HG02885 (cell line): Measurements from ENCODE around the gene TUT1.
"Not testable (repeated sequence)": the region's sequence is repeated elsewhere in the genome, so short reads cannot be mapped to it uniquely, and the experiment has no call there.

Source experiments
- ATAC-seq: cut with Tn5 transposase; IDR thresholded peaks from one replicate; pipeline ENCODE4 v1.9.1; 2021; ENCODE audit warnings: mild to moderate bottlenecking; ENCODE audit not compliant: unreplicated experiment, poor library complexity

TUT1 gene, protein sequence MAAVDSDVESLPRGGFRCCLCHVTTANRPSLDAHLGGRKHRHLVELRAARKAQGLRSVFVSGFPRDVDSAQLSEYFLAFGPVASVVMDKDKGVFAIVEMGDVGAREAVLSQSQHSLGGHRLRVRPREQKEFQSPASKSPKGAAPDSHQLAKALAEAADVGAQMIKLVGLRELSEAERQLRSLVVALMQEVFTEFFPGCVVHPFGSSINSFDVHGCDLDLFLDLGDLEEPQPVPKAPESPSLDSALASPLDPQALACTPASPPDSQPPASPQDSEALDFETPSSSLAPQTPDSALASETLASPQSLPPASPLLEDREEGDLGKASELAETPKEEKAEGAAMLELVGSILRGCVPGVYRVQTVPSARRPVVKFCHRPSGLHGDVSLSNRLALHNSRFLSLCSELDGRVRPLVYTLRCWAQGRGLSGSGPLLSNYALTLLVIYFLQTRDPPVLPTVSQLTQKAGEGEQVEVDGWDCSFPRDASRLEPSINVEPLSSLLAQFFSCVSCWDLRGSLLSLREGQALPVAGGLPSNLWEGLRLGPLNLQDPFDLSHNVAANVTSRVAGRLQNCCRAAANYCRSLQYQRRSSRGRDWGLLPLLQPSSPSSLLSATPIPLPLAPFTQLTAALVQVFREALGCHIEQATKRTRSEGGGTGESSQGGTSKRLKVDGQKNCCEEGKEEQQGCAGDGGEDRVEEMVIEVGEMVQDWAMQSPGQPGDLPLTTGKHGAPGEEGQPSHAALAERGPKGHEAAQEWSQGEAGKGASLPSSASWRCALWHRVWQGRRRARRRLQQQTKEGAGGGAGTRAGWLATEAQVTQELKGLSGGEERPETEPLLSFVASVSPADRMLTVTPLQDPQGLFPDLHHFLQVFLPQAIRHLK

DNA sequence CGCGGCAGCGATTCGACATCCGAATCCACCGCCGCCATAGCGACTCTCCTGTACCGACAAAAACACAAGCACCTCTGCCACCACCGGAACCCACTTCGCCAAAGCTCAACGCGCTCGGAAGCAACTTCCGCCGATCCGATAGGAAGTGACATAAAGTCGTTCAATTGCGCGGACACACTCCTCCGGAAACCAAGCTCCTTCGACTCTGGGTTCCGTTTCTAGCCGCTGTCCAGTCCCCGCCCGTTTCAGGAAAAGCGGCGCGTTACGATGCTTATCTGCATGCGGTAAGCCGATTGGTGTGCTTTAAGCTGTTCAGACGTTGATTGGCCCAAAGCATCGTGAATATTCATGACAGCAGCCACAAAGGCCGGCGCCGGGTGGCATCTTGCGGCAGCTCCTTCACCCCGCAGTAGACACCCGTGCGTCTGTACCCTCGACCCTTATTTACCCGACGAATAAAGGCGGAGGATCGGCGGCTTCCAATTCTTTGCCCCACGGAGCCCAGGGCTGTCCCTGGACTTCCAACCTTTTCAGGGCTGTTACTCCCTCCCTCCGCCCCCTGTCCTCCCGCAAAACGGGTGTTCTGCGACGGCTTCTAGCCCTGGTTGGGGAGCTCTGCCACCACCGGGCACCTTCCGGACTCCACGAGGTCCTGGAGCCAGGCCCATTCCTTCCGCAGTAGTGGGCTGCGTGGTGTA, at the start of gene TUT1:
Gene TUT1, minus strand, starts transcription at position 76 of the 698 bp plus-strand sequence. Its CDS starts 38 bp downstream, at position 38.
- peak; percentile 93 for ATAC-seq

DNA sequence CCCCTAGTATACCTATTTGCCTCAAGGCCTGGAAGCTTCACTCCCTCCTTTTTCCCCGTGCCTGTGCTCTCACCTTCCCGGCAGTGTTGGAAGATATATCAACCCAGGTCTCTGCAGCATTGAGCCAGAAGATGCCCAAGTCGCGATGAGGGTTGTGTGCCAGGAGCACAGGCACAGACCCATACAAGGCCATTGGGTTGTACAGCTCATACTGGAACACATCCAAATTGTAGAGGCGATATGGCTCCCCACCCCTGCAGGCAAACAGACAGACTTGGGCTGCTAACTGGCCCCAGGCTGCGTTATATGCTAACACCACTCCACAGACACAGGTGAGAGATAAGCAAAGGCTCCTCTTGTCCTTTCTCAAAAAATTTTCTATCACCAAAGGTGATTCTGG, 41.2 kb upstream of the TUT1 start:
- no peak for ATAC-seq

DNA sequence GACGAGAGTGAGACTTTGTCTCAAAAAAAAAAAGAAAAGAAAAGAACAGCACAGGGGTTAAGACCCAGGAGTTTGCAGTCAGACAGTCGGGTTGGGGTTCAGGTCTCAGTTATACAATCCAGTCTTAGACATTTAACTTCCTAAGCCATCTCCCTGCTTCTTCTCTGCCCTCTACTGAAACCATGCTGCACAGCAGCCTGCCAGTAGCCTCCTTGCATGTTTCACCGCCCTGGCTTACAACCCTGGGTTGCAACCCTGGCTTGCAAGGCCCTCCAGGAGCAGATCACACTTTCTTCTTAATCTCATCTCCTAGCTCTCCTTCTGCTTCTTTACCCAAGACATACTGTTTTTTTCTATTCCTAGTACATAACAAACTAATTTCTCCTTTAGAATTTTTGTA, 36.4 kb upstream of the TUT1 start:
- no peak for ATAC-seq

DNA sequence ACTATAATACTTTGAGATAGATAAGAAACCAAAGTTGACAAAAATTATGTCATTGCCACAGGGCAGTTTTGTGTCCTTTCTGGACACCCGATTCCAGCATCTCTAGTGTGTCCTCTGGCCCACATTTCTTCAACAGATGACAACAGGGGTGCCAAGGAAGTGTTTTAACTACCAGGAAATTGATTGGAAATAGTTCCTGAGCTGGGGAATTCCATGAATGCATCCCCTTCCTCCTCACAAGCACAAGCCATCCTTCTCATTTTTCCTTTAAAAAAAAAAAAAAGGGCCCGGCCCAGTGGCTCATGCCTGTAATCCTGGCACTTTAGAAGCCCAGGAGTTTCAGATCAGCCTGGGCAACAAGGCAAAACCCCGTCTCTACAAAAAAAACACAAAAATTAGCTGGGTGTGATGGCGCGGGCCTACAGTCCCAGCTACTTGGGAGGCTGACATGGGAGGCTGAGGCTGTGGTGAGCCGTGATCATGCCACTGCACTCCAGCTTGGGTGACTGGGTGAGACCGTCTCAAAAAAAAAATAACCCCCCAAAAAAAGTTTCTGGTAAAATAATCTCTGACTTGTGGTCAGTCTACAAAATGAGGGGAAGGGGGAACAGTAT, 31.3 kb upstream of the TUT1 start:
- no peak for ATAC-seq

DNA sequence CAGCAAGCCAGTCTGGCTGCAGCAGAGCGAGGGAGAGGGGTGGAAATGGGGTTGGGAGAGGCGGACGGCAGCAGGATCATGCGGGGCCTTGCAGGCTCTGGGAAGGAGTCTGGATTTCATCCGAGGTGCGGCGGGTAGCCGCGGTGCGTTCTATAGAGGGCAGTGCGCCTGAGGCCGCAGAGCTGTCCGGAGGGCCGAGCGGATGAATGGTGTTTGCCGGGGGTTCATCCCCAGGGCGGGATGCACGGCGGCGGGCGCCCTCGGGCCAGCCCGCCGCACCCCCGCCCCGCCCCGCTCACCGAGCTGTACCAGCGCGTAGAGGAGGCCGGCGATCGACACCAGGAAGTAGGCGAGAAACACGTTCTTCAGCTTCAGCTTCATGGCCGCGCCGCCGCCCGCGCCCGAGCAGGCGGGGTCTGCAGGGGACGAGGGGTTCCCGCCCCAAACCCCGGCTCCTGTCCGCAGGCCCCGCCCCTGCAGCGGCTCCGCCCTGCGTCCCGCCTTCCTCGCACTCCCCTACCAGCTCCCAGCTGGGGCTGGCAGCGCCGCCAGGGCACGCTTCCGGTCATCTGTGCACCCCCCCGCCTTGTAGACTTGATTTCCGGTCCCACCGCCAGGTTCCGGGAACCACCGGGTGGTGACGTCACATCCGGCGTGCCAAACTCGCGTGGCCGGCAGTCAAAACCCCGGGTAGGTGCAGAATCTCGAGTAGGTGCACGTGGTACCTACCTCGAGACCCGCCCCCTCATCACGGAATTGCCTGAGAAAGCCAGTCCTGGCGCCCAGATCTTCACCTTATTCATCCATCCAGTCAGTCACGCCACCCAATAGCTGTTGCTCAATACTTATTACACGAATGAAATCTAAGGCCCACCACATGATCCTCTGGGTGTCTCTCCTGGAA, 30.5 kb upstream of the TUT1 start, which contains the start of gene B3GAT3:
Gene B3GAT3, minus strand, starts transcription at position 420 of the 904 bp plus-strand sequence. Its CDS starts 39 bp downstream, at position 381.
- peak; percentile 93 for ATAC-seq

DNA sequence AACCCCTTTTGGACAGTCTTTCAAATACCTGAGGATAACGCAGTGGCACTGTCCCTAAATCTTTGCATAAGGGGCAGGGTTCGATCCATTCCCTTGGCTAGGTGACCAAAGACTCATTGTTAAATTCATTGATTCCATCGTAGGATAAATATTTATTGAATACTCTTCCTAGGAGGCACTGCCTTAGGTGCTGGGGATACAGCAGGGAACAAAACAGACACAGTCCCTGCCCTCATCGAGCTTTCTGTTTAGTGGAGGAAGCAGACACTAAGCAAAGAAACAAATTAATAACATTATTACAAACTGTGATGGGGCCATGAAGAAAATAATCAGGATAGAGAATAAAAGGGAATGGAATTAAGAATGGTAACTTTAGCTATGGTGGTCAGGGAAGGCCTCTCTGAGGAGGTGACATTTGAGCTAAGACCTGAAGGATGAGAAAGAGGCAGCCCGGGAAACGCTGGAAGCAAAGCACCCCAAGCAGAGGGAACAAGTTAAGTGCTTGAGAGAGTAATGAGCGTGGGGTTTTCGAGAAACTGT, 29.8 kb upstream of the TUT1 start:
- ATAC-seq = no peak

DNA sequence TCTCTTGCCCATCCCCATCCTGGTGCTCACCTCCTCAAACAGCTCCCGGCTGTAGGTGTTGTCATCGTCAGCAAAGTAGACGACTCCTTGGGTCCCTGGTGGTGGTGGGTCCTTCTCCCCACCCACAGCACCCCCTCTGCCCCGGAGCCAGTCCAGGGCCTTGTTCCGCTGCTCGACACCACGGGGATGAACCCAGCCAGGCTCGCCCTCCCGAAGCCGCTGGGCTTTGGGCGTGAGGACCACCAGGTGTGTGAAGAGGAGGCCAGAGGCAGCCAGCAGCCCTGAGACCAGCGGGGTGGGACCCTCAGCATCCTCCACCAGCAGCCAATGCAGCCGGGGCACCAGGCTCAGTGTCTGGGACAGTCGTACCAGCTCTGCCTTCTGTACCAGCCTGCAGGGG, 25.6 kb upstream of the TUT1 start:
- not testable (repeated sequence) for ATAC-seq

DNA sequence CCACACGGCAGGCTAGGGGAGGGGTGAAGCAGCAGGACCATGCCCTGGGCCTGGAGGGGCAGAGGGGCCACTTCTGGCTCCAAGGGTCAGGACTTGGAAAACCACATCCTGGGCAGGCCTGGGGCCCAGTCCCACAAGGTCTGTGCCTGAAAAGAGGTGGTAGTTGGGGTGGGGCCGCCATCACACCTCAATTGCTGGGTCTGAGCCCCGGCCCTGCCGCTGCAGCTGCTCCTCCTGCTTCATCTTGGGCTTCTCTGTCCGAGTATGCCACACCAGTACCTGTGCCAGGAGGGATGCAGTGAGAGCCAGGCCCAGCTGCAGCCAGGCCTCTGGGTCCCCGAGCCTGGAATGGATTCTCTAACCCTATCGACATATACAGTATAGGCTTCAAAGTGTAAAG, 24.2 kb upstream of the TUT1 start:
- ATAC-seq = no peak

DNA sequence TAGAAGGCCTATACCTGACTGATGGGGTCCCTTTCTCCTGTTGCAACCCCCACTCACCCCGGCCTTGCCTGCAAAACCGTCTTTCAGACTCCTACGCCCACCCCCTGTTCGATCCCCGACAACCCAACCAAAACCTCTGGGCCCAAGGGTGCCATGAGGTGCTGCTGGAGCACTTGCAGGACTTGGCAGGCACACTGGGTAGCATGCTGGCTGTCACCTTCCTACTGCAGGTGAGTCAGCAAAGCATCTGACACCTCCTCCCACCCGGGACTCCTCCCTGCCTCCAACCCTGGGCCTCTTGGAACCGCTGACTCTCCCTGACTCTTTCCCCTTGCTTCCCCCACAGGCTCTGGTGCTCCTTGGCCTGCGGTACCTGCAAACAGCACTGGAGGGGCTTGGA, 23.0 kb upstream of the TUT1 start:
- no peak for ATAC-seq

DNA sequence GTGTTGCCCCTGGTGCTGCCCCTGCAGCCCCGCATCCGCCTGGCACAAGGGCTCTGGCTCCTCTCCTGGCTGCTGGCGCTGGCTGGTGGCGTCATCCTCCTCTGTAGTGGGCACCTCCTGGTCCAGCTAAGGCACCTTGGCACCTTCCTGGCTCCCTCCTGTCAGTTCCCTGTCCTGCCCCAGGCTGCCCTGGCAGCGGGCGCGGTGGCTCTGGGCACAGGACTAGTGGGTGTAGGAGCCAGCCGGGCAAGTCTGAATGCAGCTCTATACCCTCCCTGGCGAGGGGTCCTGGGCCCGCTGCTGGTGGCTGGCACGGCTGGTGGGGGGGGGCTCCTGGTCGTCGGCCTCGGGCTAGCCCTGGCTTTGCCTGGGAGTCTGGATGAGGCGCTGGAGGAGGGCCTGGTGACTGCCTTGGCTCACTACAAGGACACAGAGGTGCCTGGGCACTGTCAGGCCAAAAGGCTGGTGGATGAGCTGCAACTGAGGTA, 22.0 kb upstream of the TUT1 start:
- no peak for ATAC-seq

DNA sequence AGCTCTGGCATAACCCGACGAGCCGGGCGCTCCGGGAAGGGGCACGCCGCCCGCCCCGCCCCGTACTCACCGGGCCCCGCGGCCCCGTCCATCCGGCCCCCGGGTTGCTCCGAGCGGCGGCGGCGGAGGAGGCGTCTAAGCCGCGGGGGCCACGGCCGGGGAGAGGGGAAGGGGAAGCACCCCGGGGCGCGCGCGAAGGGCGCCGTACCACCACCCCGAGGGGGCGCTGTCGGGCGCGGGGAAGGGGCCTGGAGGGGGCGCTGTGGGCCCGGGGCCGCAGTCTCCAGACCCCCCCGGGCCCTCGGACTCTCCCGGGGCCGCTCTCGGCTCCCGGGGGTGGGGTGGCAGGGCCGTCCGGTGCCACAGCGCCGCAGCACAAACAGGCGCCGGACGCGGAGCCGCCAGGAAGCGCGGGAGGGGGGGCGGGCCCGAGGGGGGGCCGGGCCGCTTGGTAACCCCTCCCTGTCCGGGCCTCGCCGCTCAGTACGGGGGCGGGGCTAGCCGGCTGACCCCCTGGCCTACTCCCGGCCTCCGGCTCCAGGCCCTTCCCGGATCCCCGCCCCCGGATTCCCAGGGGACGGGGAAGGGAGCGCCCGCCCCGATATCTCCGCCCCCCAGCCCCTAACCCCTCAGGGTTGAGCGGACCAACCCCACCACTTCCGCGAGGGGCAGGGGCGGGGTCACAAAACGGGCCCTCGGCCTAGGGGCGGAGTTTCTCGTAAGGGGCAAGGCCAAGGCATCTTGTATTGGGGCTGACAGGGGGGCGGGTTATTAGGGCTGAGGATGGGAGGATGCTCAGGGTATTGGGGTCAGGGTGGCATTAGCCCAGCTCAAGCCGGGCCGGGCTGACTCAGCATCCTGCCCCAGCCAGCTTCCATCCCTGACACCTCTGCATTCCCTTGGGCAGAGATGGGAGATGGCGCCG, 21.3 kb upstream of the TUT1 start, which contains the start of the genes EML3 and ROM1:
Gene EML3, minus strand, starts transcription at position 410 of the 925 bp plus-strand sequence. Its CDS starts 318 bp downstream, at position 92.
Gene ROM1, plus strand, starts transcription at position 892 of the 925 bp plus-strand sequence. Its CDS starts 25 bp downstream, at position 917.
- peak; percentile 80 for ATAC-seq

DNA sequence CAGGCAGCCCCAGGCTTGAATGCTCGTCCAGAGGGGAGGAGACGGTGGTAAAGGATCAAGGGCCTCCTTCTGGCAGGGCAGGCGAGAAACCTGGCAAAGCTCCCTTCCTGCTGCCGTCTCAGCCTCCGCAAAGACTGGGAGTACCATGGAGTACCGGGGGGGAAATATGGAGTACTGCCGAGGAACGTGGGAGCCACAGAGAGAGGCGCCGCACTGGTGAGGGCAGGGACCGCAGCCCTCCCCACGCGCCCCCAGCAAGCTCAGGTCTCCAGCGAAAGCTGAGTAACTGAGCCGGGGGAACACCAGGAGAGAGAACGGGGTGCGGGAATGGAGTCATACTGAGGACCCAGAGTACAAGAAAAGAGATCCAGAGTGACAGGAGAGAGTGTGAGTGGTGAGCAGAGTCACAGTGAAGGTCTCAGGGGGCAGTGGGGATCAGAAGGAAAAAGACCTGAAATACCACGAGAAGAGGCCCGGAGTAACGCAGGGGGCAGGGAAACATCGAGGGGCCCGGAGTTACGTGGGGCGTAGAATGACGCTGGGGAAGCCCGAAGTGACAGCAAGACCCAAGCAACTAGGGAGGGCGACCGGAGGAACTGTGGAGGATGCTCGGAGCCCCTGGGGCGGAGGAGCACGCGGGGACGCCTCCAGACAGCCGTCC, 20.5 kb upstream of the TUT1 start:
- ATAC-seq = peak; percentile 25

DNA sequence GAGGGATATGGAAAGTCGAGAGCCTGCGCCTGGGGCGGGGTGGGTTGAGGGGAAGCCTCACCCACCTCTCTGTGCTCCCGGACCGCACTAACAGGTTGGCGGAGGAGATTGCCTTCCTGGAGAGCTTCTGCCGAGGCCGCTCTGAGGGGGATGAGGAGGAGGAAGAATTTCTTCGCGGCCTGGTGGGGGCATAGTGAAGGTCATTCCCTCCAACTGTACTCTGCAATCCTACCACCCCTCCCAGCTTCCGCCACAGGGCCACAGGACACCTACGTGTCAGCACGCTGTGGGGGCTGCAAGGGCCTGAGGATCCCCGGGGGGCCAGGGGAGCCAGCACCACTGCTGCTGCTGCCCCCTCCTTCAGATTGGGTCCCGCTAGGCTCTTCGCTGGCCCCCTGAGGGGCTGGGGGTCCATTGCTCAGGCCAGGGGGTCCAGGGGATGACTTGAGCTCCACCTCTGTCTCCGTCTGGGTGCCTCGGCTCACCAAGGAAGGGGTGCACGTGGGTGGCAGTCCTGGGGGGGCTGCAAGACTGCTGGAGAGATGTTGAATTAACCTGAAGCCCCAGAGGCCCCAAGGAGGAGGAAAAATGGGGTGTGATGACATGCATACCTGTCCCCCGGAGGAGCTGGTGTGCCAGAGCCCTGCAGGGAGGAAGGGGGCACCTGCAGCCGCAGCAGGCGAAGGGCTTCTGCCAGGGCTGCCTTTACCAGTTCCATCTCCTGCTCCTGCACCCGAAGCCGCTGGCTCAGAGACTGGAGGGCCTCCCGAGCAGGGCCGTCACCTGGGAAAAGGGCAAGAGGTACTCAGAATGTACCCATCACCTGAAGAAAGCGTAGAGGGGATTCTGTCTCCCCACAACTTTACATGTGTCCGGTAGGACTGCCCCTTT, 19.7 kb upstream of the TUT1 start:
- ATAC-seq = no peak

DNA sequence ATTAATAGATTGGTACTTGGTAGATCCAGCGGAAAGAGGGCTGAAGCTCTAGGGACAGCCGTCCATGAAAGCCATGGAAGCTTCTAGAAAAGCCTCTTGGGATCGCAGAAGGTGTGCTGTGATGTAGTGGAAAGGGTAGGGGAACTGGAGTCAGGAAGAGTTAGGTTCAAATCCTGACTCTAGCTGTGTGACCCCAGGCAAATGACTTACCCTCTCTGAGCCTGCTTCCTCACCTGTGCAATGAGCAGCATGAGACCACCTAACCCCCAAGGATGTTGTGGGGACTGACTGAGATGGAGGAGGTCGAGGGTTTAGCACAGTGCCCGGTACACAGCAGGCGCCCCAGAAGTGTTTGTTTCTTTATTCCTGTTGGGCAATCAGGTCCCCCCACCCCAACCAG, 19.1 kb upstream of the TUT1 start:
- no peak for ATAC-seq

DNA sequence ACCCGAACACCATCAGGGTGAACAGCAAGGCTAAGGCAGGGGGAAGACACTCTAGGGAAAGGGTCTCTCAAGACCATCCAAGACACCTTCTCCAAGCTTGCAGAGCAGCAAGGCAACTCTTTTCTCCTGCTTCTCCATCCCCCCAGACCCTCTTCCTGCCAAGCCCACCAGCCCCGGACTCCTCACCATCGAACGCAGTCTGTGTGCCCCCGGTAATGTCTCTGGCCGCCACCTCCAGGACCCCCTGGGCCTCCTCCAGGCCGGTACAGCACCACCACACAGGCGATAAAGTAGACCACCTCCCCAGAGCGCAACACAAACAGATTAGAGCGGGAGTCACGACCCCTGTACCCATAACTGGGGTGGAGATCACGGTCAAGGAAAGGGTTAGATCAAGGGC, 17.5 kb upstream of the TUT1 start:
- no peak for ATAC-seq

DNA sequence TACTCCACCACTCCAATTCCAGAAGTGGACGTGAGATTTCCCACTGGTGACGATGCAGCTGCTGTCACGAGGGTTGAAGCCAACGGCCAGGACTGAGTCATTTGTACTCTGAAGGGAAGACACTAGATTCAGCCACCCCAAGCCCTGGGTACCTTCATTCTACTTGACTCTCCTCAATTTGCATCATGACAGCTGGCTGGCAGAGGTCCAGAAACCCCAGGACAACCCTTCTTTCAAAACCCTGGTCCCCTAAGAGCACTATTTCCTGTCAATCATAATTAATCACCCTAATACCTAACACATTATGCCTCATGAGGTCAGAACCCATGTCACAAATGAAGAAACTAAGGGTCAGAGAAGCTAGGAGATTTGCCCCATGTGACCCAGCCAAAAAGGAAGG, 16.4 kb upstream of the TUT1 start:
- no peak for ATAC-seq
